Raji (cell line): ENCODE measurements around the gene CRAMP1.

ENCODE experiments used
- POLR2A ChIP-seq: IDR thresholded peaks from 2 replicates; pipeline ENCODE4 v1.6.1; 2011; ENCODE audit warnings: low read depth, low read length, control low read depth; ENCODE audit not compliant: insufficient read depth

Gene CRAMP1

GRCh38 chr16:1639282-1639681, 27.1 kb downstream of the CRAMP1 start:
- no peak for TF ChIP-seq POLR2A

- no peak for TF ChIP-seq POLR2A
Measured at GRCh38 chr16:1639860-1640259, 27.7 kb downstream of the CRAMP1 start.

GRCh38 chr16:1640261-1640941, 28.2 kb downstream of the CRAMP1 start:
- TF ChIP-seq POLR2A = no peak

GRCh38 chr16:1641261-1641660, 29.1 kb downstream of the CRAMP1 start:
- TF ChIP-seq POLR2A = no peak

GRCh38 chr16:1642148-1642547, 30.0 kb downstream of the CRAMP1 start:
- TF ChIP-seq POLR2A = no peak

GRCh38 chr16:1642753-1643152, 30.6 kb downstream of the CRAMP1 start:
- no peak for TF ChIP-seq POLR2A

- TF ChIP-seq POLR2A = no peak
Measured at GRCh38 chr16:1643521-1643920, 31.4 kb downstream of the CRAMP1 start.

GRCh38 chr16:1645914-1646525, 33.9 kb downstream of the CRAMP1 start:
- no peak for TF ChIP-seq POLR2A

- no peak for TF ChIP-seq POLR2A
Measured at GRCh38 chr16:1647856-1648255, 35.7 kb downstream of the CRAMP1 start.

- TF ChIP-seq POLR2A = no peak
Measured at GRCh38 chr16:1650131-1650530, 38.0 kb downstream of the CRAMP1 start.

- TF ChIP-seq POLR2A = no peak
Measured at GRCh38 chr16:1651094-1651973, 39.2 kb downstream of the CRAMP1 start.

GRCh38 chr16:1651974-1652312, 39.8 kb downstream of the CRAMP1 start:
- no peak for TF ChIP-seq POLR2A

GRCh38 chr16:1653023-1653422, 40.9 kb downstream of the CRAMP1 start:
- no peak for TF ChIP-seq POLR2A

- no peak for TF ChIP-seq POLR2A
Measured at GRCh38 chr16:1654505-1655268, 42.5 kb downstream of the CRAMP1 start.

GRCh38 chr16:1655269-1655807, 43.2 kb downstream of the CRAMP1 start:
- no peak for TF ChIP-seq POLR2A

GRCh38 chr16:1655909-1656807, 44.0 kb downstream of the CRAMP1 start:
- no peak for TF ChIP-seq POLR2A
